Endodermal cell (in vitro differentiated cells): ENCODE data around the gene SP3. TPM values are rescaled to one million over a fixed set of nuclear protein-coding genes. Genes with fewer than 3 reads are reported as not detected.

ENCODE experiments used
- DNase-seq: peaks from one replicate; pipeline ENCODE4 v3.0.0-alpha.2; 2017
- H3K27ac ChIP-seq: 2 replicates; pipeline ENCODE4 v1.5.1; 2013; ENCODE audit warnings: mild to moderate bottlenecking, low read depth, low read length, moderate library complexity
- H3K27me3 ChIP-seq: 2 replicates; pipeline ENCODE4 v1.6.1; 2013; ENCODE audit warnings: mild to moderate bottlenecking, low read length, moderate library complexity; ENCODE audit not compliant: insufficient read depth, control insufficient read depth, poor library complexity, severe bottlenecking
- H3K36me3 ChIP-seq: 2 replicates; pipeline ENCODE4 v1.7.0; 2013; ENCODE audit warnings: mild to moderate bottlenecking, low read length, moderate library complexity; ENCODE audit not compliant: control insufficient read depth, insufficient read depth
- H3K4me1 ChIP-seq: one replicate; pipeline ENCODE4 v1.7.0; 2013; ENCODE audit warnings: low read length; ENCODE audit not compliant: control insufficient read depth, insufficient read depth
- H3K4me3 ChIP-seq: 2 replicates; pipeline ENCODE4 v1.5.1; 2013; ENCODE audit warnings: mild to moderate bottlenecking, low read length, moderate library complexity
- H3K9ac ChIP-seq: 2 replicates; pipeline ENCODE4 v1.6.1; 2013; ENCODE audit warnings: mild to moderate bottlenecking, low read length, moderate library complexity; ENCODE audit not compliant: poor library complexity, severe bottlenecking; ENCODE audit errors: extremely low read depth
- H3K9me3 ChIP-seq: 2 replicates; pipeline ENCODE4 v1.6.1; 2013; ENCODE audit warnings: mild to moderate bottlenecking, low read length, moderate library complexity; ENCODE audit not compliant: control insufficient read depth
- H3K27ac Mint-ChIP-seq: 2 replicates; pipeline ENCODE4 v1.8.0; 2020; ENCODE audit warnings: mixed read lengths
- H3K27me3 Mint-ChIP-seq: 2 replicates; pipeline ENCODE4 v1.8.0; 2021; ENCODE audit warnings: mild to moderate bottlenecking, mixed read lengths; ENCODE audit not compliant: insufficient read depth
- H3K36me3 Mint-ChIP-seq: 2 replicates; pipeline ENCODE4 v1.8.0; 2020; ENCODE audit warnings: low read depth, mixed read lengths
- H3K4me1 Mint-ChIP-seq: 2 replicates; pipeline ENCODE4 v1.8.0; 2020; ENCODE audit warnings: mixed read lengths
- H3K4me3 Mint-ChIP-seq: 2 replicates; pipeline ENCODE4 v1.8.0; 2020; ENCODE audit warnings: mild to moderate bottlenecking, moderate library complexity, mixed read lengths
- H3K9me3 Mint-ChIP-seq: 2 replicates; pipeline ENCODE4 v1.8.0; 2020; ENCODE audit warnings: mild to moderate bottlenecking, mixed read lengths
- CTCF ChIP-seq: fragments of 200-600 bp; sonication (generic); conservative IDR thresholded peaks from 2 replicates; pipeline ENCODE4 v1.5.0; 2021; ENCODE audit warnings: antibody characterized with exemption, mild to moderate bottlenecking
- WGBS, 2 experiments: methylation state at CpG; one replicate each; pipeline versions ENCODE4 v1.1.5 to v1.1.7; 2013; ENCODE audit warnings: missing lambda C conversion rate in 2 of 2, mixed read lengths in 1 of 2; ENCODE audit not compliant: insufficient coverage in 1 of 2, insufficient read length in 1 of 2; 5-methylcytosine and 5-hydroxymethylcytosine counted together
- total RNA-seq, 2 donors: library from RNA; stranded (reverse); fragmentation: NEBNext Ultra II Directional in 1 of 2; extraction: Animal tissue kit (Norgen Biotek cat#: 25700) in 1 of 2; gene quantifications; 2 replicates in 1 of 2; 3 replicates in 1 of 2; pipeline ENCODE4 v1.2.1, GENCODE V29; 2021

Gene SP3
- total RNA-seq, 2 donors from 2014 or later = 80.2 to 83.7 TPM

- Histone ChIP-seq H3K9me3 (no peaks in the 10 kb centered on the region), H3K36me3 (peaks cover 88% of the 10 kb centered on the region), H3K9ac (no peak overlapping the region), H3K27ac (no peak overlapping the region), H3K4me3 (no peak overlapping the region), H3K27me3 (no peaks in the 10 kb centered on the region), H3K4me1 (no peaks in the 10 kb centered on the region)
- WGBS, 2 experiments = 100% methylated on average over 1 of the region's 1 CpG
- no peaks in the 10 kb centered on the region for H3K27me3 Mint-ChIP-seq
- no peak for DNase-seq
- H3K4me1 Mint-ChIP-seq = peaks cover 4% of the 10 kb centered on the region
- no peak overlapping the region for H3K4me3 Mint-ChIP-seq
- no peaks in the 10 kb centered on the region for H3K9me3 Mint-ChIP-seq
- no peak for TF ChIP-seq CTCF
- no peak overlapping the region for H3K27ac Mint-ChIP-seq
- peaks cover 78% of the 10 kb centered on the region for H3K36me3 Mint-ChIP-seq
Observed at GRCh38 chr2:173906626-173907025, 58.5 kb downstream of the SP3 start.

GRCh38 chr2:173903601-173904394, 61.4 kb downstream of the SP3 start:
- TF ChIP-seq CTCF = no peak
- no peak overlapping the region for H3K4me3 Mint-ChIP-seq
- H3K27ac Mint-ChIP-seq = no peak overlapping the region
- no peak for DNase-seq
- Histone ChIP-seq H3K27me3 (no peaks in the 10 kb centered on the region), H3K9ac (no peak overlapping the region), H3K9me3 (no peaks in the 10 kb centered on the region), H3K27ac (no peak overlapping the region), H3K4me3 (no peak overlapping the region), H3K4me1 (peaks cover 4% of the 10 kb centered on the region), H3K36me3 (peaks cover 60% of the 10 kb centered on the region)
- WGBS, 2 experiments = 97 to 98% methylated on average over 8 to 13 of the region's 13 CpGs
- peaks cover 15% of the 10 kb centered on the region for H3K4me1 Mint-ChIP-seq
- peaks cover 59% of the 10 kb centered on the region for H3K36me3 Mint-ChIP-seq
- H3K27me3 Mint-ChIP-seq = no peaks in the 10 kb centered on the region
- H3K9me3 Mint-ChIP-seq = no peaks in the 10 kb centered on the region

GRCh38 chr2:173898996-173899395, 66.2 kb downstream of the SP3 start:
- H3K4me1 ChIP-seq = peaks cover 7% of the 10 kb centered on the region
- H3K9me3 ChIP-seq = no peaks in the 10 kb centered on the region
- H3K27ac Mint-ChIP-seq = peak overlapping the region; percentile 26
- no peak overlapping the region for H3K4me3 Mint-ChIP-seq
- no peaks in the 10 kb centered on the region for H3K9me3 Mint-ChIP-seq
- no peak overlapping the region for H3K27ac ChIP-seq
- H3K27me3 Mint-ChIP-seq = no peaks in the 10 kb centered on the region
- peaks cover 14% of the 10 kb centered on the region for H3K36me3 ChIP-seq
- TF ChIP-seq CTCF = no peak
- no peak for DNase-seq
- H3K4me3 ChIP-seq = no peak overlapping the region
- peaks cover 19% of the 10 kb centered on the region for H3K36me3 Mint-ChIP-seq
- H3K4me1 Mint-ChIP-seq = peaks cover 24% of the 10 kb centered on the region
- WGBS, 2 experiments = 90 to 94% methylated on average over 3 to 12 of the region's 12 CpGs
- no peaks in the 10 kb centered on the region for H3K27me3 ChIP-seq
- no peak overlapping the region for H3K9ac ChIP-seq
